ENCODE measurements around the gene PCDHB3.

GRCh38 chr5:141150224-141150992, 50.1 kb downstream of the PCDHB3 start:
- TF ChIP-seq CTCF (IDR thresholded peaks at IDR 0.05) (no peak), POLR2A (IDR thresholded peaks at IDR 0.05) (no peak)
